GM21786 (cell line): ENCODE measurements around the gene SLC29A3.
"Not testable (repeated sequence)": the region's sequence is repeated elsewhere in the genome, so short reads cannot be mapped to it uniquely, and the experiment has no call there.

ENCODE experiments used
- ATAC-seq: cut with Tn5 transposase; IDR thresholded peaks from one replicate; pipeline ENCODE4 v1.9.1; 2021; ENCODE audit not compliant: unreplicated experiment

The SLC29A3 gene

GRCh38 chr10:71344154-71344925, 25.3 kb downstream of the SLC29A3 start:
- no peak for ATAC-seq

GRCh38 chr10:71344993-71345480, 26.0 kb downstream of the SLC29A3 start:
- no peak for ATAC-seq

- no peak for ATAC-seq
Observed at GRCh38 chr10:71345694-71346093, 26.6 kb downstream of the SLC29A3 start.

- ATAC-seq = no peak
Observed at GRCh38 chr10:71346731-71347130, 27.7 kb downstream of the SLC29A3 start.

- no peak for ATAC-seq
Observed at GRCh38 chr10:71347587-71348395, 28.7 kb downstream of the SLC29A3 start.

GRCh38 chr10:71348850-71349249, 29.8 kb downstream of the SLC29A3 start:
- ATAC-seq = no peak

- ATAC-seq = no peak
Observed at GRCh38 chr10:71349406-71349805, 30.3 kb downstream of the SLC29A3 start.

GRCh38 chr10:71351087-71351486, 32.0 kb downstream of the SLC29A3 start:
- no peak for ATAC-seq

GRCh38 chr10:71351628-71352319, 32.7 kb downstream of the SLC29A3 start:
- no peak for ATAC-seq

GRCh38 chr10:71353639-71354038, 34.6 kb downstream of the SLC29A3 start:
- ATAC-seq = no peak

- no peak for ATAC-seq
Observed at GRCh38 chr10:71354776-71355175, 35.7 kb downstream of the SLC29A3 start.

GRCh38 chr10:71355886-71356285, 36.8 kb downstream of the SLC29A3 start:
- ATAC-seq = no peak

GRCh38 chr10:71357792-71358265, 38.8 kb downstream of the SLC29A3 start:
- ATAC-seq = no peak

- ATAC-seq = no peak
Observed at GRCh38 chr10:71358277-71358676, 39.2 kb downstream of the SLC29A3 start.

GRCh38 chr10:71358906-71359305, 39.8 kb downstream of the SLC29A3 start:
- ATAC-seq = not testable (repeated sequence)

- ATAC-seq = no peak
Observed at GRCh38 chr10:71359364-71360046, 40.4 kb downstream of the SLC29A3 start.

GRCh38 chr10:71360735-71361134, 41.7 kb downstream of the SLC29A3 start:
- ATAC-seq = no peak

- no peak for ATAC-seq
Observed at GRCh38 chr10:71361581-71361980, 42.5 kb downstream of the SLC29A3 start.

- no peak for ATAC-seq
Observed at GRCh38 chr10:71362141-71362540, 43.1 kb downstream of the SLC29A3 start.

GRCh38 chr10:71363936-71364335, 44.9 kb downstream of the SLC29A3 start:
- no peak for ATAC-seq

- no peak for ATAC-seq
Observed at GRCh38 chr10:71365366-71365765, 46.3 kb downstream of the SLC29A3 start.
